SJSA1 (cell line): ENCODE results near the gene HOXC10. TPM values are rescaled to one million over a fixed set of nuclear protein-coding genes. Genes with fewer than 3 reads are reported as not detected.

ENCODE experiments used
- DNase-seq, 2 experiments: peaks; one replicate each; pipeline ENCODE4 v3.0.0-alpha.2; 2015 to 2020; ENCODE audit warnings: low spot score in 2 of 2, low read depth in 1 of 2
- H3K27ac ChIP-seq: fragments of 250-450 bp; sonication (Bioruptor Pico); 2 replicates; pipeline ENCODE4 v1.5.1; 2020; ENCODE audit warnings: mild to moderate bottlenecking, moderate library complexity
- H3K27me3 ChIP-seq: fragments of 250-450 bp; sonication (Bioruptor Pico); replicated peaks from 2 replicates; pipeline ENCODE4 v1.5.1; 2020; ENCODE audit warnings: mild to moderate bottlenecking, moderate library complexity
- H3K36me3 ChIP-seq: fragments of 250-450 bp; sonication (Bioruptor Pico); 2 replicates; pipeline ENCODE4 v1.5.1; 2020; ENCODE audit warnings: mild to moderate bottlenecking
- H3K4me1 ChIP-seq: fragments of 250-450 bp; sonication (Bioruptor Pico); replicated peaks from 2 replicates; pipeline ENCODE4 v1.6.1; 2021; ENCODE audit warnings: mild to moderate bottlenecking
- H3K4me3 ChIP-seq: fragments of 250-450 bp; sonication (Bioruptor Pico); 2 replicates; pipeline ENCODE4 v1.5.1; 2020; ENCODE audit warnings: mild to moderate bottlenecking
- H3K9me3 ChIP-seq: fragments of 250-450 bp; sonication (Bioruptor Pico); replicated peaks from 2 replicates; pipeline ENCODE4 v1.5.1; 2020; ENCODE audit warnings: mild to moderate bottlenecking
- total RNA-seq: library from RNA; depleted of rRNA; stranded (reverse); fragments of >200 nt; shearing (Covaris generic); gene quantifications from 2 replicates; pipeline ENCODE4 v1.2.3, GENCODE V29; 2014

Gene HOXC10
- total RNA-seq, 1 experiment from 2014 or later = 7.5 TPM

- DNase-seq = peak in 1 of 2 experiments; percentile 74
- H3K27ac ChIP-seq = peak overlapping the region; percentile 90
- H3K4me1 ChIP-seq = peaks cover 40% of the 10 kb centered on the region
- no peaks in the 10 kb centered on the region for H3K27me3 ChIP-seq
- H3K36me3 ChIP-seq = peaks cover 13% of the 10 kb centered on the region; the same call in 1 of the 2 replicates
- H3K4me3 ChIP-seq = peak overlapping the region; percentile 39
- no peaks in the 10 kb centered on the region for H3K9me3 ChIP-seq
Observed at GRCh38 chr12:53981634-53982565, 3.0 kb upstream of the HOXC10 start.

DNA sequence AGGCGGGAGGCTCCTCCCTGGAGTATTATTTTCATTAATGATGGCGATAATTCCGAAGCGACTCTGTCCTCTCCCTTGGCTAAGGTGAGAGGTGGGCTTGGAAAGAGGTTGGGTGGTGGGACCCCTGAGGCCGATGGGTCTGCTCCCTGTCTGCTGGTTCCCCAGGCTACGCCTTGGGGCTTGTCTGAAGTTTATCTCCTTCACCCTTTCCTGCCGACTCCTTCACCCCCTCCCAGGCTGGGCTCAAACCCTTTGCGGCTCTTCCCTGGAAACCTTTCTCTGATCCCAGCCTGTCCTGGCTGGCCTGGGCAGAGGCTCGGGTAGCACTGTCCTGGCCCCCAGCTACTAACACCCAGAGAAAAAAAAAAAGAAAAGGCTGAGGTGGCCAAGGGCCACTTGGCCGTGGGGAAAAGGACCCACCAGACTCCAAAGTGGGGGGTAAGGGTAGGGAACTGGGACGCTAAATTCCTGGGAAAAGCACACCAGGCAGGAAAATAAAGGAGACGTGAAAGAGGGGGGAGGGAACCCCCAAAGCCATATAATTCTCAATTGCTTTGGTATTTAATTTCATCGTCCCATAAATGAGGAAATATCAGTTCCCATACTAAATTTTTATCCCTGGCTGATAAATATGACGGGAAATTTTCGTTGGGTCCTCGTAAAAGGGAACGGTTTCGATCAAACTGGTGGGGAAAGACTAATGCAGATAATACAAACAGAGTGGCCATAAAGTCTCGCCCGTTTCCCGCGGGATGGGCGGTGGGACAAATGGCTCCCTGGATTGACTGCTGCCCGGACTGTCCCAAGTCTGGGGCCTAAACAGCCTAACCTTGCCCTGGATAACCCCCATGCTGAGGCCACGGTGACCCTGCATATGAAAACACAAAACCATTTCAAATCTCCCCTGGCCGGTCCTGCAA is 2.0 kb upstream of the HOXC10 start:
- peaks cover 40% of the 10 kb centered on the region for H3K4me1 ChIP-seq
- H3K9me3 ChIP-seq = no peaks in the 10 kb centered on the region
- H3K4me3 ChIP-seq = peak overlapping the region; percentile 39
- peak overlapping the region; percentile 90 for H3K27ac ChIP-seq
- H3K27me3 ChIP-seq = no peaks in the 10 kb centered on the region
- peak in 1 of 2 experiments; percentile 62 for DNase-seq
- H3K36me3 ChIP-seq = peaks cover 7% of the 10 kb centered on the region; the same call in 1 of the 2 replicates

DNA sequence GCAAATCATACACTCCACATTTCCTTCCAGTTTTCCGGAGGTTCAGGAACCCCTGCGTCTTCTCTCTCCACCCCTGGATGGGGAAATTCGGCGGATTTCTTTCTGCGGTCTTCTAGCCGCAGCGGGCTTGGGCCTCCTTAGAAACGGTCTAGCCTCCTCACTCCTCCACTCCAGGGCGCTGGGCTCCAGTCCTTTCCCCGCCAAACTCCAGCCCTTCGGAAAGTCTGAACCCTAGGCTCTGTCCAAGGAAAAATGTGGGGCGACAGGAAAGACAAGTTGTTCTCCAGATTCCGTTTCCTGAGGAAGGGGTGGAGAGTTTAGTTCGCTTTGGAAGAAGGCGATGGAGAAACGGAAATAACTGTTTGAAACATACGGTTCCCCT is 1.4 kb upstream of the HOXC10 start:
- H3K27me3 ChIP-seq = no peaks in the 10 kb centered on the region
- H3K4me3 ChIP-seq = peak overlapping the region; percentile 39
- peak overlapping the region; percentile 90 for H3K27ac ChIP-seq

DNA sequence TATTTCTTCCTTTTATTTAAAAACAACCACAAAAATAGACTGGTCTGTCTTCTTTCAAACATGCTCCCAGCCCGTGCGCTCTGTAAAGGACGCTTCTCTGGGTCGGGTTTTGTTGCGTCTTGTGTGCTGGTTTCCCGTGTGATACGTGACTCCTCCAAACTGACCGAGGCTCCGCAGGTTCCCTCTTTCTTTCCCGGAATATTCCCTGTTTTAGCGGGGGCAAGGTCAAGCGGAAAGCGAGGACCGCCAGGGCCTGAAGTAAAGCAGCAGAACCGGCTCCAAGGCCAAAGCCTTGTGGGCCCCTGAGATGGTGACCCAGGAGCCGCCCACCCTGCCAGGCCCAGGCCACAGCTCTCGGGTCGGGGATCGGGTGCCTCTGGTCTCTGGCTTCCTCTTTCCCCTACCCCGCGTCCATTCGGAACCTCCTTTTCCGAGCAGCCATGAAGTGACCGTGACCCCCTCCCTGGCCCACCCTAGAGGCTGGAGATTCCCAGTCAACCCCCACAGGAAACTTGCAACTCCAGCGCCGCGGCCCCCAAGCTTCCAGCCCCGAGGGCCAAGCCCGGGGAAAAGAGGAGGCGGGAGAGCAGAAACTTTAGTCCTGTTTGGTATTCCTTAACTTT is 885 bp upstream of the HOXC10 start:
- Histone ChIP-seq H3K36me3 (peaks cover 7% of the 10 kb centered on the region; the same call in 1 of the 2 replicates), H3K4me1 (peaks cover 42% of the 10 kb centered on the region), H3K9me3 (no peaks in the 10 kb centered on the region), H3K27me3 (no peaks in the 10 kb centered on the region), H3K4me3 (peak overlapping the region; percentile 39), H3K27ac (peak overlapping the region; percentile 90)
- peak in 1 of 2 experiments; percentile 70 for DNase-seq

More for the DNA sequence above, 1.4 kb upstream of the HOXC10 start:
- no peaks in the 10 kb centered on the region for H3K9me3 ChIP-seq
- peaks cover 42% of the 10 kb centered on the region for H3K4me1 ChIP-seq
- H3K36me3 ChIP-seq = peaks cover 7% of the 10 kb centered on the region; the same call in 1 of the 2 replicates
- DNase-seq = peak in 1 of 2 experiments; percentile 68

DNA sequence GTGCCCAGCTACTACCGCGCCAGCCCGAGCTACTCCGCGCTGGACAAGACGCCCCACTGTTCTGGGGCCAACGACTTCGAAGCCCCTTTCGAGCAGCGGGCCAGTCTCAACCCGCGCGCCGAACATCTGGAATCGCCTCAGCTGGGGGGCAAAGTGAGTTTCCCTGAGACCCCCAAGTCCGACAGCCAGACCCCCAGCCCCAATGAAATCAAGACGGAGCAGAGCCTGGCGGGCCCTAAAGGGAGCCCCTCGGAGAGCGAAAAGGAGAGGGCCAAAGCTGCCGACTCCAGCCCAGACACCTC is 697 bp downstream of the HOXC10 start:
- Histone ChIP-seq H3K27me3 (no peaks in the 10 kb centered on the region), H3K36me3 (peaks cover 7% of the 10 kb centered on the region; the same call in 1 of the 2 replicates), H3K4me3 (peak overlapping the region; percentile 51), H3K4me1 (peaks cover 44% of the 10 kb centered on the region), H3K9me3 (no peaks in the 10 kb centered on the region), H3K27ac (peak overlapping the region; percentile 63)
- no peak for DNase-seq

- Histone ChIP-seq H3K27ac (peak overlapping the region; percentile 63), H3K4me3 (peak overlapping the region; percentile 51), H3K36me3 (peaks cover 7% of the 10 kb centered on the region; the same call in 1 of the 2 replicates), H3K27me3 (no peaks in the 10 kb centered on the region), H3K9me3 (no peaks in the 10 kb centered on the region), H3K4me1 (peaks cover 49% of the 10 kb centered on the region)
- peak in 1 of 2 experiments; percentile 70 for DNase-seq
Observed at GRCh38 chr12:53985994-53986685, 1.2 kb downstream of the HOXC10 start.

DNA sequence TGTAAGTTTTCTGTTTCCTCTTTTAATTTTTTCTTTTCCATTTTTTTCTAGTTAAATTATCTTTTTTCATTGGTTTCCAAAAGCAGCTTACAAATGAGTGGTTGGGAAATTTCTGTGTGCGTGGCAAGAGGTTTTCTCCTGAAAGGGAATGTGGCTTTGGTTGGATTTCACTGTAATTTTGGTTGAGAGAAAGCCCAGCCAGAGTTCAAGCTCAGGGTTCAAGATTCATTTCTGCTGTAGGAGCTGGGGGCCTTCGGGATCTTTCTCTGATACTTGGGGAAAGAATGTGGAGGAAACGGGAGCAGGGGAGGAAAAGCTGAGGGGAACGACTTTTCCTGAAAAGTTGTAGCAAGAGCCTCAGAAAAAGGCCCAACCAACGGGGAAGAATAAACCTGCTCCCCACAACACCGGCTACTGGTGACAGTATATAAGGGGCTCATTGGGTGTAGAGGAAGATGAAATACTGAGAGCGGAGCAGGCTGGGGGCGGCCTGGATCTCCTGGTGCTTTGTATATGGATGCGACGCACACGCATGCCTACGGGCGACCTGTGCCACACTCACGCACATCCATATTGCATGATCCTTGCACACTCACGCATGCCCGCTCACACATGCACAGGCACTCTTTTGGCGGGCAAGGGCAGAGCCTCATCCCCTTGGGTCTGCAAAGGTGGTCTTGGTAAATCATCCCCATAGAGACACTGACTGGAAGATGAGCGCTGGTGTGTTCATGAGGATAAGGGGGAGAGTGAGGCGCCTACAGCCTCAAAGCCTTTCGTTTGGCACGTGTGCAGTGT is 1.9 kb downstream of the HOXC10 start:
- peak overlapping the region; percentile 51 for H3K4me3 ChIP-seq
- H3K27me3 ChIP-seq = no peaks in the 10 kb centered on the region
- H3K27ac ChIP-seq = peak overlapping the region; percentile 63
- peaks cover 7% of the 10 kb centered on the region; the same call in 1 of the 2 replicates for H3K36me3 ChIP-seq
- DNase-seq = no peak
- peaks cover 57% of the 10 kb centered on the region for H3K4me1 ChIP-seq
- no peaks in the 10 kb centered on the region for H3K9me3 ChIP-seq

- Histone ChIP-seq H3K4me1 (peaks cover 63% of the 10 kb centered on the region), H3K36me3 (peaks cover 7% of the 10 kb centered on the region; the same call in 1 of the 2 replicates), H3K9me3 (no peaks in the 10 kb centered on the region), H3K27me3 (no peaks in the 10 kb centered on the region), H3K27ac (no peak overlapping the region), H3K4me3 (no peak overlapping the region)
- no peak for DNase-seq
Observed at GRCh38 chr12:53987787-53988230, 2.9 kb downstream of the HOXC10 start.

GRCh38 chr12:53988541-53989226 is 3.7 kb downstream of the HOXC10 start:
- Histone ChIP-seq H3K9me3 (no peaks in the 10 kb centered on the region), H3K4me3 (peak overlapping the region; percentile 27), H3K4me1 (peaks cover 72% of the 10 kb centered on the region), H3K27me3 (no peaks in the 10 kb centered on the region), H3K27ac (peak overlapping the region; percentile 33; the same call in 1 of the 2 replicates), H3K36me3 (peaks cover 7% of the 10 kb centered on the region; the same call in 1 of the 2 replicates)
- no peak for DNase-seq

DNA sequence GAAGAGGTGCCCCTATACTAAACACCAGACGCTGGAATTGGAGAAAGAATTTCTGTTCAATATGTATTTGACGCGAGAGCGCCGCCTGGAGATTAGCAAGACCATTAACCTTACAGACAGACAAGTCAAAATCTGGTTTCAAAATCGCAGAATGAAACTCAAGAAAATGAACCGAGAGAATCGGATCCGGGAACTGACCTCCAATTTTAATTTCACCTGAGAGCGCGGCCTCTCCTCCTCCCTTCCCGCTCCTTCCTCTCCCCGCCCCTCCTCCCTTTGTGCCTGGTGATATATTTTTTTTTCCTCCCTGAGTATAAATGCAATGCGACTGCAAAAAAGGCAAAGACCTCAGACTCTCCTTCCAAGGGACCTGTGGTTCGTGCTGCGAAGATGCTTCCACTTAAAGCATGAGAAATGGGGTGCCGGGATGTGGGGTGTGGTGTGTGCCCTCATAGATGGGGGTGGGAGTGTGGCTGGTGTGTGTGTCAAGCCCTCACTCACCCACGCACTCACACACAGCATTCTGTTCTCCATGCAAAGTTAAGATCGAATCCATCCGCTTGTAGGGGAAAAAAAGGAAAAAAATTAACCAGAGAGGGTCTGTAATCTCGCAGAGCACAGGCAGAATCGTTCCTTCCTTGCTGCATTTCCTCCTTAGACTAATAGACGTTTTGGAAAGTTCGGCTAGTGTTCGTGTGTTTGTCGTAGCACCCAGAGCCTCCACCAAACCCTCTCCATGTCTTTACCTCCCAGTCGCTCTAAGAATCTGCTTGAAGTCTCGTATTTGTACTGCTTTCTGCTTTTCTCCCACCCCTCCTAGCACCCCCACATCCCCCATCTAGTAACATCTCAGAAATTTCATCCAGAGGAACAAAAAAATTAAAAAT is 4.5 kb downstream of the HOXC10 start:
- peak overlapping the region; percentile 33 for H3K27ac ChIP-seq
- no peaks in the 10 kb centered on the region for H3K27me3 ChIP-seq
- peaks cover 7% of the 10 kb centered on the region; the same call in 1 of the 2 replicates for H3K36me3 ChIP-seq
- H3K4me3 ChIP-seq = peak overlapping the region; percentile 27
- H3K9me3 ChIP-seq = no peaks in the 10 kb centered on the region
- peaks cover 79% of the 10 kb centered on the region for H3K4me1 ChIP-seq
- peak in 1 of 2 experiments; percentile 79 for DNase-seq
